ENCODE measurements around the gene GRID1.

Gene GRID1

GRCh38 chr10:85623342-85623741 is 743.3 kb downstream of the GRID1 start:
- no peak for TF ChIP-seq CTCF (IDR thresholded peaks at IDR 0.05; ENCODE audit: low read length, missing control alignments)
- no peak for DNase-seq (ENCODE audit: low read depth)
- no peak overlapping the region for H3K4me3 ChIP-seq (replicated peaks; ENCODE audit: low read depth, low read length)

GRCh38 chr10:85622425-85622824 is 744.2 kb downstream of the GRID1 start:
- TF ChIP-seq CTCF (IDR thresholded peaks at IDR 0.05; ENCODE audit: low read length, missing control alignments): no peak
- no peak overlapping the region for H3K4me3 ChIP-seq (replicated peaks; ENCODE audit: low read depth, low read length)
- DNase-seq (ENCODE audit: low read depth): no peak

GRCh38 chr10:85621562-85621961 is 745.0 kb downstream of the GRID1 start:
- no peak for TF ChIP-seq CTCF (IDR thresholded peaks at IDR 0.05; ENCODE audit: low read length, missing control alignments)
- no peak for DNase-seq (ENCODE audit: low read depth)
- no peak overlapping the region for H3K4me3 ChIP-seq (replicated peaks; ENCODE audit: low read depth, low read length)

GRCh38 chr10:85620807-85621206 is 745.8 kb downstream of the GRID1 start:
- no peak for TF ChIP-seq CTCF (IDR thresholded peaks at IDR 0.05; ENCODE audit: low read length, missing control alignments)
- DNase-seq (ENCODE audit: low read depth): no peak
- H3K4me3 ChIP-seq (replicated peaks; ENCODE audit: low read depth, low read length): no peak overlapping the region

- H3K4me3 ChIP-seq (replicated peaks; ENCODE audit: low read depth, low read length): no peak overlapping the region
- DNase-seq (ENCODE audit: low read depth): no peak
- no peak for TF ChIP-seq CTCF (IDR thresholded peaks at IDR 0.05; ENCODE audit: low read length, missing control alignments)
Observed at GRCh38 chr10:85619832-85620231, 746.8 kb downstream of the GRID1 start.

- TF ChIP-seq CTCF (IDR thresholded peaks at IDR 0.05; ENCODE audit: low read length, missing control alignments): no peak
- H3K4me3 ChIP-seq (replicated peaks; ENCODE audit: low read depth, low read length): no peak overlapping the region
- DNase-seq (ENCODE audit: low read depth): no peak
Observed at GRCh38 chr10:85618841-85619240, 747.8 kb downstream of the GRID1 start.

- no peak for TF ChIP-seq CTCF (IDR thresholded peaks at IDR 0.05; ENCODE audit: low read length, missing control alignments)
- DNase-seq (ENCODE audit: low read depth): no peak
- no peak overlapping the region for H3K4me3 ChIP-seq (replicated peaks; ENCODE audit: low read depth, low read length)
Observed at GRCh38 chr10:85617751-85618546, 748.6 kb downstream of the GRID1 start.

All from fibroblast of pulmonary artery (primary cell).